ENCODE measurements around the gene C9orf40.

C9orf40 gene

GRCh38 chr9:74940600-74940999, 12.1 kb downstream of the C9orf40 start:
- H3K4me3 ChIP-seq (replicated peaks; ENCODE audit: low read depth, low read length) = no peak overlapping the region
- no peak for DNase-seq (ENCODE audit: extremely low read depth, insufficient read length)
- H3K36me3 ChIP-seq (ENCODE audit: control insufficient read depth, insufficient read depth, low read length) = no peaks in the 10 kb centered on the region
- H3K27me3 ChIP-seq (replicated peaks; ENCODE audit: control insufficient read depth, insufficient read depth, low read length) = no peaks in the 10 kb centered on the region
- TF ChIP-seq, protein P1, sequence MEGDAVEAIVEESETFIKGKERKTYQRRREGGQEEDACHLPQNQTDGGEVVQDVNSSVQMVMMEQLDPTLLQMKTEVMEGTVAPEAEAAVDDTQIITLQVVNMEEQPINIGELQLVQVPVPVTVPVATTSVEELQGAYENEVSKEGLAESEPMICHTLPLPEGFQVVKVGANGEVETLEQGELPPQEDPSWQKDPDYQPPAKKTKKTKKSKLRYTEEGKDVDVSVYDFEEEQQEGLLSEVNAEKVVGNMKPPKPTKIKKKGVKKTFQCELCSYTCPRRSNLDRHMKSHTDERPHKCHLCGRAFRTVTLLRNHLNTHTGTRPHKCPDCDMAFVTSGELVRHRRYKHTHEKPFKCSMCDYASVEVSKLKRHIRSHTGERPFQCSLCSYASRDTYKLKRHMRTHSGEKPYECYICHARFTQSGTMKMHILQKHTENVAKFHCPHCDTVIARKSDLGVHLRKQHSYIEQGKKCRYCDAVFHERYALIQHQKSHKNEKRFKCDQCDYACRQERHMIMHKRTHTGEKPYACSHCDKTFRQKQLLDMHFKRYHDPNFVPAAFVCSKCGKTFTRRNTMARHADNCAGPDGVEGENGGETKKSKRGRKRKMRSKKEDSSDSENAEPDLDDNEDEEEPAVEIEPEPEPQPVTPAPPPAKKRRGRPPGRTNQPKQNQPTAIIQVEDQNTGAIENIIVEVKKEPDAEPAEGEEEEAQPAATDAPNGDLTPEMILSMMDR (IDR thresholded peaks at IDR 0.05; ENCODE audit: insufficient read depth, low read length, poor library complexity, severe bottlenecking) = peak; percentile 31

- TF ChIP-seq, protein P1 (IDR thresholded peaks at IDR 0.05; ENCODE audit: insufficient read depth, low read length, poor library complexity, severe bottlenecking) = no peak
- Histone ChIP-seq H3K36me3 (ENCODE audit: control insufficient read depth, insufficient read depth, low read length) (no peaks in the 10 kb centered on the region), H3K27me3 (replicated peaks; ENCODE audit: control insufficient read depth, insufficient read depth, low read length) (no peaks in the 10 kb centered on the region), H3K4me3 (replicated peaks; ENCODE audit: low read depth, low read length) (no peak overlapping the region)
- no peak for DNase-seq (ENCODE audit: extremely low read depth, insufficient read length)
Measured at GRCh38 chr9:74935008-74935407, 17.7 kb downstream of the C9orf40 start.

DNA sequence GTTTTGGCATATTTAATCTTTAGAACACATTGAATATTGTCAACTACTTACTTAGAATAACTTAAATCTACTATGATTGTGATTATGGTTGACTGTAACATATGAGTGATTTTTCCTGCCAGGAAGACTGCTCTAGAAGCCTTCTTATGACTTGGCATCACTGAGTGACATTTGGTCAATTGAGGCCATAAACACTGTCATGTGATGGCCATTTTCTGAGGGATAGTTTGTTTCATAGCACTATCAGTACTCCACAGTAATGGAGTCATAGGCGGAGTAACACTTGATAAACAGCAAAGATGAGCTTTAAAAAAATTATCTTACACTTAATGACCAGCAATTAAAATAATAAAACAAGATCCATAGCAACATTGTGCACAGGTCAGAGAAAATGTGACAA, 31.0 kb downstream of the C9orf40 start:
- DNase-seq (ENCODE audit: extremely low read depth, insufficient read length) = no peak
- TF ChIP-seq, protein P1 (IDR thresholded peaks at IDR 0.05; ENCODE audit: insufficient read depth, low read length, poor library complexity, severe bottlenecking) = no peak
- H3K36me3 ChIP-seq (ENCODE audit: control insufficient read depth, insufficient read depth, low read length) = no peaks in the 10 kb centered on the region
- no peak overlapping the region for H3K4me3 ChIP-seq (replicated peaks; ENCODE audit: low read depth, low read length)
- no peaks in the 10 kb centered on the region for H3K27me3 ChIP-seq (replicated peaks; ENCODE audit: control insufficient read depth, insufficient read depth, low read length)

GRCh38 chr9:74920944-74921626, 31.6 kb downstream of the C9orf40 start:
- no peaks in the 10 kb centered on the region for H3K36me3 ChIP-seq (ENCODE audit: control insufficient read depth, insufficient read depth, low read length)
- H3K4me3 ChIP-seq (replicated peaks; ENCODE audit: low read depth, low read length) = no peak overlapping the region
- DNase-seq (ENCODE audit: extremely low read depth, insufficient read length) = no peak
- TF ChIP-seq, protein P1 (IDR thresholded peaks at IDR 0.05; ENCODE audit: insufficient read depth, low read length, poor library complexity, severe bottlenecking) = no peak
- no peaks in the 10 kb centered on the region for H3K27me3 ChIP-seq (replicated peaks; ENCODE audit: control insufficient read depth, insufficient read depth, low read length)

GRCh38 chr9:74910036-74910435, 42.7 kb downstream of the C9orf40 start:
- TF ChIP-seq, protein P1 (IDR thresholded peaks at IDR 0.05; ENCODE audit: insufficient read depth, low read length, poor library complexity, severe bottlenecking) = no peak
- Histone ChIP-seq H3K36me3 (ENCODE audit: control insufficient read depth, insufficient read depth, low read length) (no peaks in the 10 kb centered on the region), H3K27me3 (replicated peaks; ENCODE audit: control insufficient read depth, insufficient read depth, low read length) (no peaks in the 10 kb centered on the region), H3K4me3 (replicated peaks; ENCODE audit: low read depth, low read length) (no peak overlapping the region)
- no peak for DNase-seq (ENCODE audit: extremely low read depth, insufficient read length)

- Histone ChIP-seq H3K36me3 (ENCODE audit: control insufficient read depth, insufficient read depth, low read length) (no peaks in the 10 kb centered on the region), H3K4me3 (replicated peaks; ENCODE audit: low read depth, low read length) (no peak overlapping the region), H3K27me3 (replicated peaks; ENCODE audit: control insufficient read depth, insufficient read depth, low read length) (no peaks in the 10 kb centered on the region)
- TF ChIP-seq, protein P1 (IDR thresholded peaks at IDR 0.05; ENCODE audit: insufficient read depth, low read length, poor library complexity, severe bottlenecking) = no peak
- DNase-seq (ENCODE audit: extremely low read depth, insufficient read length) = no peak
Measured at GRCh38 chr9:74908665-74909064, 44.0 kb downstream of the C9orf40 start.
